ENCODE data around the gene SLC26A8.
A peak's percentile ranks its signal among the peaks of the same experiment; 100 is the strongest.
"Not testable (repeated sequence)": the region's sequence is repeated elsewhere in the genome, so short reads cannot be mapped to it uniquely, and the experiment has no call there.

The SLC26A8 gene

GRCh38 chr6:35943390-35943789, 81.1 kb downstream of the SLC26A8 start:
- no peak for DNase-seq

DNA sequence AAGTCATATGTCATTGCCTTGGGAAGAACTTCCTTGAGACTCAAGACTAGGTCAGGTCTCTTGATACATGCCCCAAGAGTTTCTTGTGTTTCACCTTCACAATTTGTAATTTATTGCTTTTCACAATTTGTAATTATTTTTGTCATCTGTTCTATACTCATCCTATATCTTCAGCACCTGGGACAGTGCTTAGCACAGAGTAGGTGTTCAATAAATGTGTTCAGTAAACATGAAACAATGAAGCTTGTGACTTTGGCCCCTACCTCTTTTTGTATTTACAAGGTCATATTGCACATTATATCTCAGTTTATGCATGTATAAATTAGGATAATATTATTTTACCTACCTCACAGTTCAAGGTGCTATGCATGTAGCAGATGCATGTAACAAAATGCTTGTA, 82.1 kb downstream of the SLC26A8 start:
- no peak for DNase-seq

- not testable (repeated sequence) for DNase-seq
Observed at GRCh38 chr6:35941170-35941569, 83.3 kb downstream of the SLC26A8 start.

- not testable (repeated sequence) for DNase-seq
Observed at GRCh38 chr6:35940014-35940413, 84.4 kb downstream of the SLC26A8 start.

DNA sequence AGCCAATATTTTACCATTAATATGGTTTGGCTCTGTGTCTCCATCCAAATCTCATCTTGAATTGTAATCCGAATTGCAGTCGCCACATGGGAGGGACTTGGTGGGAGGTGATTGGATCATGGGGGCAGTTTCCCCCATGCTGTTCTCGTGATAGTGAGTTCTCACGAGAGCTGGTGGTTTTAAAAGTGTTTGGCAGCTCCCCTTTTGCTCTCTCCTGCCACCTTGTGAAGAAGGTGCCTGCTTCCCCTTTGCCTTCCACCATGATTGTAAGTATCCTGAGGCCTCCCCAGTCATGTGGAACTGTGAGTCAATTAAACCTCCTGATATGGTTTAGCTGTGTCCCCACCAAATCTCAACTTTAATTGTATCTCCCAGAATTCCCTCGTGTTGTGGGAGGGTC, 85.2 kb downstream of the SLC26A8 start:
- not testable (repeated sequence) for DNase-seq

DNA sequence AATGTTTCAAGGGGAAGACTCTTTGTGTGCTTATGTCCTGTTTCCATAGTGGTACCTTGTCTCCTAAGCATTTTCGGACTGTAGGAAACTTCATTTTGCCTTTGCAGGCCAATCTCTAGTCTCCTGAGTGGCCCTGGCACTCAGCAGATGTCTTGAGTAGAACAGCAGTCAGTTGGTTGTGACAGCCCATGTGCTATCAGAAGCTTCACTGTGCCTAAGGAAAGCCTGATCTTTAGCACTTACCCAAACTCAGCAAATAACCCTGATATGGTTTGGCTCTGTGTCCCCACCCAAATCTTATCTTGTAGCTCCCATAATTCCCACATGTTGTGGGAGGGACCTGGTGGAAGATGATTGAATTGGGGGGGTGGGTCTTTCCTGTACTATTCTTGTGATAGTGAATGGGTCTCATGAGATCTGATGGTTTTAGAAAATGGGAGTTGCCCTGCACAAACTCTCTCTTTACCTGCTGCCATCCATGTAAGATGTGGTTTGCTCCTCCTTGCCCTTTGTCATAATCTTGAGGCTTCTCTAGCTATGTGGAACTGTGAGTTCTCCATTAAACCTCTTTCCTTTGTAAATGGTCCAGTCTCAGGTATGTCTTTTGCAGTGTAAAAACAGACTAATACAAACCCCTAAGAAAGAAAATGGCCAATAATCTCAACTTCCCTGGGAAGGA, 87.6 kb downstream of the SLC26A8 start:
- DNase-seq, result no peak

DNA sequence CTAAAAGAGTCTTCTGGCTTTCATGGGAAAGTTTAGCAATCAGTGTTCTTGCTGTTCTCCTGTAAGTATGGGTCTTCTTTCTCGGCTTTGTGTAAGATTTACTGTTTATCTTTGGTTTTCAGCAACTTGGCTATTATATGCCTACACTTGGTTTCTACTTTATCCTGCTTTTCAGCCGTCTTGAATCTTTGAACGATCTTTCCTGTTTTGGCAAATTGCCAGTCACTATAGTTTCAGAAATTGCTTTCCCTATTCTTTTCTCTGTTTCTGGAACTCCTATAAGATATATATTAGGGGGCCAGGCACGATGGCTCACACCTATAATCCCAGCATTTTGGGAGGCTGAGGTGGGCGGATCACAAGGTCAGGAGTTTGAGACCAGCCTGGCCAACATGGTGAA, 89.0 kb downstream of the SLC26A8 start:
- no peak for DNase-seq

DNA sequence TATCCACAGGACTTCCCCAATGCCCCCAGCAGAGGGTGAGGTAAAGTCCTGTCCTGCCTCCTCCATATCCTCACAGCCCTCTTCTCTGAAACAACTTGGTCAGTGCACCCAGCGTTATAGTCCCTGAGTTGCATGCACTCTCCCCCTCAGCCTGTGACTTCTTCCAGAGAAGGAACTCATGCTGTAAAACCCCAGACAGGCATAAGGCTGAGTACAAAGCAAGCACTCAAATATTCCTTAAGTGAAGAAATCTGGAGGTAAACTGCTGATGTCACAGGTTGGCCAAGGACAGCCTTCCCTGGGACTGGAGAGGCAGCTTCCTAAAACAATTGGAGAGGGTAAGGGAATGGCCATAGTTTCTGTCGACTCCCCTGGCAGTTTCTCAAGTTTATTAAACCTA, 90.6 kb downstream of the SLC26A8 start:
- DNase-seq, result peak in 1 of 3 donors; percentile 13

DNA sequence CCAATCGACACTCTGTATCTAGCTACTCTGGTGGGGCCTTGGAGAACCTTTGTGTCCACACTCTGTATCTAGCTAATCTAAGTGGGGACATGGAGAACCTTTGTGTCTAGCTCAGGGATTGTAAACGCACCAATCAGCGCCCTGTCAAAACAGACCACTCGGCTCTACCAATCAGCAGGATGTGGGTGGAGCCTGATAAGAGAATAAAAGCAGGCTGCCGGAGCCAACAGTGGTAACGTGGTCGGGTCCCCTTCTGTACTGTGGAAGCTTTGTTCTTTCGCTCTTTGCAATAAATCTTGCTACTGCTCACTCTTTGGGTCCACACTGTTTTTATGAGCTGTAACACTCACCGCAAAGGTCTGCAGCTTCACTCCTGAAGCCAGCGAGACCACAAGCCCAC, 92.6 kb downstream of the SLC26A8 start:
- DNase-seq, result not testable (repeated sequence)

DNA sequence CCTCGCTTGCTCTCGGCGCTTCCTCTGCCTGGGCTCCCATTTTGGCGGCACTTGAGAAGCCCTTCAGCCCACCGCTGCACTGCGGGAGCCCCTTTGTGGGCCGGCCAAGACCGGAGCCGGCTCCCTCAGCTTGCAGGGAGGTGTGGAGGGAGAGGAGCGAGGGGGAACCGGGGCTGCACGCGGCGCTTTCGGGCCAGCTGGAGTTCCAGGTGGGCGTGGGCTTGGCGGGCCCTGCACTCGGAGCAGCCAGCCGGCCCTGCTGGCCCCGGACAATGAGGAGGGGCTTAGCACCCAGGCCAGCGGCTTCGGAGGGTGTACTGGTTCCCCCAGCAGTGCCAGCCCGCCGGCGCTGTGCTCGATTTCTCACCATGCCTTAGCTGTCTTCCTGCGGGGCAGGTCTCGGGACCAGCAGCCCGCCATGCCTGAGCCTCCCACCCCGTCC, 93.3 kb downstream of the SLC26A8 start:
- no peak for DNase-seq

GRCh38 chr6:35929601-35930000, 94.8 kb downstream of the SLC26A8 start:
- no peak for DNase-seq

DNA sequence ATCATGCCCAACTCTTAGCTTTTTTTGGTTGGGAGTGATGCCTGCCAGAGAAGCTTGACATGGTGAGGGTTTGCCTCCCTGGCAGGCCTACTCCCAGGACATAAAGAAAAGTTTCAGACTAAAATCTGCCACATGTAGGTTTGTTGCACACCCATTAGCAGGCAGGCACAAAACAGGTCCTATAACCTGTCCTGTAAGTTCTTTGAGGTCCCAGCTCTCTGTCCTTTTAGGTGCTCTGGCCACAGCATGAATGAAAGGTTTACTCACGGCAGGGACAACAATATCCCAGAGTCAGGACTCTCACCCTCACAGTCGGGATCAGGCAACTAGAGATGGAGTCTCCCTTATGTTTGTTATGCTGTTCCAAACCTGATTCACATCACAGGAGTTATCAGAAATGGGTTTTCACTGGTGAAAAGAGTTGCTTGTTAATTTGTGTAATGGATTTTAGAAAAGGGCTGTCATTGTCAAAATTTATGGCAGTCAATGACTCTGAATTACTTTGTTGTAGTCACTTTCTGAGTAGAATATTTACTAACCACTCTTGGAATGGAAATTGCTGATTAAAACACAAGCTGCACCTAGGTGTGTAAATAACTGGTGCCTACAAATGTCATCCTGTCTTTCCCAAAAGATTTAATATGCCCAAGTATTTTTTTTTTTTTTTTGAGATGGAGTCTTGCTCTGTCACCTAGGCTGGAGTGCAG, 97.8 kb downstream of the SLC26A8 start:
- DNase-seq, result no peak

- no peak for DNase-seq
Observed at GRCh38 chr6:35925961-35926360, 98.5 kb downstream of the SLC26A8 start.

DNA sequence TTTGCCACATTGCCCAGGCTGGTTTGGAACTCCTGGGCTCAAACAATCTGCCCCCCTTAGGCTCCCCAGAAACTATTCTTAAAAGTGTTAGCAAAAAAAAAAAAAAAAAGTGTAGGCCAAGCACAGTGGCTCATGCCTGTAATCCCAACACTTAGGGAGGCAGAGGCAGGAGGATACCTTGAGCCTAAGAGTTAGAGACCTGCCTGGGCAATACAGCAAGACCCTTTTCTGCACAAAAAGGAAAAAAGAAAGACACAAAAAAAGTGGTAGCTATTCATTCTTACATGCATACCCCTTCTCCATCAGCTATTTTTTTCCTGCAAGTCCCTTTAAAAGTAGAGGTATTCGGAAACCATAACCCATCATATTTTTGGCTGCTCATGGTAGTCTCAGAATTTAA, 100.3 kb downstream of the SLC26A8 start:
- DNase-seq, result no peak

GRCh38 chr6:35922139-35922554, 102.3 kb downstream of the SLC26A8 start:
- DNase-seq, result no peak

DNA sequence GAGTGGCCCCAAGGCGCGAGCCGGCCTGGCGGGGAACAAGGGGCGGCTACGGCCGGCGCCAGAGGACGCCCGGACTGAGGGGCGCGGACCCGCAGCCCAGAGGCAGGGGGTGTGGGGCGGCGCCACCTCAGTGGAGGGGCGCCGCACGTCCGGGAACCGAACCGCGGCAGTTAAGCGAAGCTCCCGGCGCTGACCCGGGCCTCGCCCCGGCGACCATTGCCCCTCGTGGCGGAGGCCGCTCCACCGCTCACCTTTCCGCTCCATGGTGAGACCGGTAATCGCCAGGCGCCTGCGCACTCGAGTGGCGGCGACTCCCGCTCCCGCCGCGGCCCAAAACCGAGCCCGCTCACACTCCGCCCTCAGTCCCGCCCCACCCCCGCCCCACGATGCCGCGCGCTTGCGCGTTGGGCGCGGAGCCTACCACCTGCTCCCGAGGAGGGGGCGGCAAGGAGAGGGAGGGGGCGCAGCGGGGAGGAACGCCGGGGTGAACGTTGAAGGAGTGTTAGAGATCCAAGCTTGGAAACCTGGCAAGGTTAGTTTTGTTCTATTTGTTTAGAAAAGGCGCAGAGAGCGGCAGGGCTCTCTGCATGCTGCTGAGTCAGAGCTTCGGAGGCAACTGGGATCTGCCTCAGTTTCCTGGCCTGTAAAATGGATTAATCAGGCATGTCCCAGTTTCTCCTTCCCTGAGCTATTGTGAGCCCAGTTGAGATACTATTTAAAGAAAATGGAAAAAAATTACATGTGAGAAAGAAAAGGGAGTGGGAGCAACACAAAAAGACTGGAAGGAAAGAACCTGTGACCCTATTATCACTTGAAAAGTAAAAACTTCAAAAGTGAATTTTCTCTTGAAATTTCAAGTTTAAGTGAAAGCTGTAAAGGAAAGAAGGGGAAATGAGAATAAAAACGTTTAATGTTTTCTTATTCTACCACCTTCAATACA, 103.4 kb downstream of the SLC26A8 start, which contains the start of gene SRPK1:
Gene SRPK1 (minus strand): TSS at position 306 of the 940 bp plus-strand sequence. CDS start 42 bp downstream, at position 264.
- DNase-seq, result peak; percentile 81 to 95 (median 93)

- DNase-seq, result peak; percentile 78 to 83 (median 81)
Observed at GRCh38 chr6:35919827-35920751, 104.4 kb downstream of the SLC26A8 start.

GRCh38 chr6:35919085-35919826, 105.2 kb downstream of the SLC26A8 start:
- DNase-seq, result peak; percentile 46 to 78 (median 67)

DNA sequence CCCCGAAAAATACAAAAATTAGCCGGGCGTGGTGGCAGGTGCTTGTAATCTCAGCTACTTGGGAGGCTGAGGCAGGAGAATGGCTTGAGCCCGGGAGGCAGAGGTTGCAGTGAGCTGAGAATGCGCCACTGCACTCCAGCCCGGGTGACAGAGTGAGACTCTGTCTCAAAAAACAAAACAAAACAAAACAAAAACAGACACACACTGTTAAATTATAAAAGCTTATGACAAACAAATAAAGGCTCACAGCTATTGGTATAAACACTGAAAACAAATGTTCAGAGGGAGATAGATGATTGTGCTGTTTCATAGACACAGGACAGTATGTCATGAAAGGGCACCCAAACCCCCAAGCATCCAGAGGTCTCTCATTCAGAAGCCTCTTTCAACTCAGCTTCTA, 107.5 kb downstream of the SLC26A8 start:
- not testable (repeated sequence) for DNase-seq

DNA sequence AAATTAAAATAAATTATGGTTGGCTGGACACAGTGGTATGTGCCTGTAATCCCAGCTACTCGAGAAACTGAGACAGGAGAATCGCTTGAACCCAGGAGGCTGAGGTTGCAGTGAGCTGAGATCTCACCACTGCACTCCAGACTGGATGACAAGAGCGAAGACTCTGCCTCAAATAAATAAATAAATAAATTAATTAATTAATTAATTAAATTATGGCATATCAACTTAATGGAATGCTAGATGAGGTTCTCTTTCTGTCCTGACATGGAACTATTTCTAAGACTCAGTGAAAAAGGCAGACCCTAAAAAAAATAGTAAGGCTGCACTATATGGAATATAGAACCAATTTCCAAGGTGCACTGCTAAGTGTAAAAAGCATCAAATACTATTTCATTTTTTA, 108.4 kb downstream of the SLC26A8 start:
- no peak for DNase-seq

- DNase-seq, result no peak
Observed at GRCh38 chr6:35914536-35914935, 109.9 kb downstream of the SLC26A8 start.

All from suppressor macrophage treated with lipopolysaccharide for 1 hour (primary cell).